GM18507 (cell line): Measurements from ENCODE around the gene MRPL21.

ENCODE experiments used
- DNase-seq: peaks from one replicate; pipeline ENCODE4 v3.0.0; 2011; ENCODE audit warnings: low read depth; ENCODE audit not compliant: insufficient read length; ENCODE audit errors: extremely low spot score
- FAIRE-seq: peaks from 2 replicates; lab custom pipeline; 2011; peaks lifted over from hg19 to GRCh38; lab: Jason Lieb, UNC

Gene MRPL21

DNA sequence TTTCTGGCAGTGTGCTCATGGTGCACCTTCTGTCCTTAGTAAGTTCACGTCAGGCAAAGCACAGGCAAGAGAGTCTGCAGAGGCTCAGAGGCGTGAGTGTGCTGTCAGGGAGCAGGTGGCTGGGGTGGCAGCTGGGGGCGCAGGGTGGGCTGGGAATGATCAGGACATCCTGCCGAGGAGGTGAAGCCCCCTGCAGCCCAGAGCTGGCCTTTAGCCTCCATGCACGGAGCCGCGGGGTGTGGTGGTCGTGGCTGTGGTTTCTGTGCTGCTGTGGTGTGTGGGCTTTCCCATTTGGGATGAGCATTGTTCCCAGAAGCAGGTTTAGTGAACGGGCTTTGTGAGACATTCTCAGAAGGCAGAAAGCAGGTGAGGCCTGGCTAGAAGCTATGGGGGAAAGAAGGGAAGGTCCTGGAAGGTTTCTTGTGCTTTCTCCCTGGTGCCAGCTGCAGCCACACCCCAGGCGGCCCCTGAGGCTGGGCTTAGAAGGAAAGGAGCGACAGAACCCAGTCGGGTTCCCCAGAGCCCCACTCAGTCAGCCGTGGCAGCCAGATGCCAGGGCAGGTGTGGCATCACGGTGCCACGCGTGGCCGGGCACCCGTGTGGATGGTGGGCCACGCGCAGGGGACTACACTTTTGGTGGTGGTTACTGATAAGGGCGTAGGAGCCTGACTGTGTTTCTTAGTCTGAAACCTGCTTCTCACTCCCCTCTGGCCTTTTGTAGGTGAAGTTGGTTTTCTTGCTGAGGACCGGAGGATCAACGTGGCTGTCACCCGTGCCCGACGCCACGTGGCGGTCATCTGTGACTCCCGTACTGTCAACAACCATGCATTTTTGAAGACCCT is 32.1 kb upstream of the MRPL21 start:
- no peak for FAIRE-seq

GRCh38 chr11:68935066-68935465 is 31.4 kb upstream of the MRPL21 start:
- FAIRE-seq (no peak), DNase-seq (no peak)

More for the DNA sequence above, 32.1 kb upstream of the MRPL21 start:
- no peak for DNase-seq

GRCh38 chr11:68934666-68935065 is 31.0 kb upstream of the MRPL21 start:
- no peak for DNase-seq
- no peak for FAIRE-seq

DNA sequence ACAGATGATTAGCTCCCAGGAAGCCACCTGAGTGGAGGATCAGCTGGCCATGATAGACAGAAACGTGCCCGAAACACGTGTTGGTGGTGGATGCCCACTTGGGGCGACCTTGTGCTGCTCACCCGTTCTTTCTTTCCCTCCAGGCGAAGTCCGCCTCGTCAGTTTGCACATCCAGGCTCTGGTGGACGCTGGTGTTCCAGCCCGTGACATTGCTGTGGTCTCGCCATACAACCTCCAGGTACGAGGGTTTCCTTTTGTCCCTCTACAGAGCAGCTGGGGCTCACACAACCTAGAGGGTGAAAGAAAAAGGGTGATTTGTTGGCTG is 30.7 kb upstream of the MRPL21 start:
- no peak for FAIRE-seq
- DNase-seq = no peak

DNA sequence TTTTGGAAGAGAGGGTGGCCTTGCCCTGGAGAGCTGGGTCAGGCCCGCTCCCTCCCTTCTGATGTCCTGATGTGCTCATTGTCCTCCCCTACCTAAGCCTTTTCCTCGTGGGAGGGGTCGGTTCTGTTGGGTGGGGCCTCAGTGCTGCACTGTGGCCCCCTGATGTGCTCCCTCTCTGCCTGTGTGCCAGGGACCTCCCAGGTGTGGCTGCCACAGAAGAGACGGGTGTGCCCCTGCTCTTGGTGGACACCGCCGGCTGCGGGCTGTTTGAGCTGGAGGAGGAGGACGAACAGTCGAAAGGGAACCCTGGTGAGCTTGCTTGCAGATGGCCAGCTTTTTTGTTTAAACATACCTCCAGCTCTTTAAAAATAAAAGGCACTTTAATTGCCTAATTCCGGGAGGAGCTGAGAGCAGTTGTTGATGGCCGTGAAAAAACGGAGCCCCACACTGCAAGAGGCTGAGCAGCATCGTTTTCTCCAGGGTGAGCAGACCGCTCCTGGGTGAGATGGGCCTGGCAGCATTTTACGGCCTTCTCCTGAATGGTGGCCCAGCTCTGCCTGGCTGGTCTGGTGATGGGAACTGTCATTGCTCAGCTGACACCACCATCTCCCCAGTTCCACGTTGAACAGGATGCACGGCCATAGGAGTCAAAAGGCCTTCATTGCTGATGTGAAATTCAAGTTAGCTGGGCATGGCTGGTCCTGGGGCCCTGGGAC is 30.1 kb upstream of the MRPL21 start:
- no peak for DNase-seq
- no peak for FAIRE-seq

GRCh38 chr11:68932933-68933577 is 29.4 kb upstream of the MRPL21 start:
- DNase-seq = no peak
- no peak for FAIRE-seq

GRCh38 chr11:68932358-68932757 is 28.7 kb upstream of the MRPL21 start:
- DNase-seq = no peak
- no peak for FAIRE-seq

- DNase-seq (no peak), FAIRE-seq (no peak)
Observed at GRCh38 chr11:68931911-68932310, 28.3 kb upstream of the MRPL21 start.

DNA sequence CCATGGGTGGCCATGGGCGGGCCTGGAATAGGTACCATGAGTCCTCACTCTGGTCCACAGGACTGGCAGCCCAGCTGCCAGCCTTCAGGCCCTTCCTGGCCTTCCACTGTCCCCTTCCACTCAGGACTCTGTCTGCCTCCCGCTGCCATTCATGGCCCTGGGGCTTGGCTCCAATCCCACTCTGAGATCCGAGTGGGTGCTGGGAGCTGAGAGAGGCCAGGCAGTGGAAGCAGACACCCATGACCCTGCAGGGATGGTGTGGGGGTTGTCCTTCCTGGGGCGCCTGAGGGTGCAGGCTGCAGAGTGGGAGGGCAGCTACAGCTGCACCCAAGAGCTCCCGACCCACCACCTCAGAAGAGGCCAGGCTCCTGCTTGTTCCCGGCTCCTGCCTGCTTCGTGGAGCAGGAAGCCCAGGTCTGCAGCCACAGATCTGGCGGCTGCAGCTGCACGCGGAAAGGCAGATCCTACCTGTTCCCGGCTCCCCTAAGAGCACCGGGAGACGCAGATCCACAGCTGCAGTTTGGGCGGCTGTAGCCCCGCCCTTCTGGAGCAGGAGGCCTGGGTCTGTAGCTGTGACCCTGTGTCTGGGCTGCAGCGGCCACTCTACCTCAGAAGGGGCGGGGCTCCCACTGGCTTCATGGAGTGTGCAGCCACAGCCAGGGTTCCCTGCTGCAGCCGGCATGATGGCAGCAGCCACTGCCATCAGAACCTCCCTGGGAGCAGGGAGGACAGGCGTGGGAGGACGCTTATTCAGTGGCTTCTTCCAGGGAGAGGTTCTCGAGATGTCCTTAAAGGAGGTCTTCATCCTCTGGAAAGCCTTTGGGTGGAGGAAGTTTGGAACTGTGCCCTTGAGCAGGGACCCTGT is 27.6 kb upstream of the MRPL21 start:
- DNase-seq (no peak), FAIRE-seq (no peak)

- FAIRE-seq (no peak), DNase-seq (no peak)
Observed at GRCh38 chr11:68929706-68930570, 26.3 kb upstream of the MRPL21 start.

DNA sequence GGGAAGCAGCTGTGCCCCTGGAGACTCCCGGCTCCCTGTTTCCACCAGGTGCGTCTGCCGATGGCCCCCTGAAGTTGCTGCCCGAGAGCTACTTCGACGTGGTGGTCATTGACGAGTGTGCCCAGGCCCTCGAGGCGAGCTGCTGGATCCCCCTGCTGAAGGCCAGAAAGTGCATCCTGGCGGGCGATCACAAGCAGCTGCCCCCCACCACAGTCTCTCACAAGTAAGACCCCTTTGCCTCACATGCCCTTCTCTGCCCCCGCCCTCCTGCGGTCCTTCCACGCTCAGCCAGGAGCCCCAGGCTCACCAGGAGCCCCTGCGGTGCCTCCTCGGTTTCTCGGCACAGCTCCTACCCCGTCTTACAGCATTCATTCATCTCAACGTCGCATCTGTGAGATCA is 25.5 kb upstream of the MRPL21 start:
- no peak for DNase-seq
- FAIRE-seq = no peak

DNA sequence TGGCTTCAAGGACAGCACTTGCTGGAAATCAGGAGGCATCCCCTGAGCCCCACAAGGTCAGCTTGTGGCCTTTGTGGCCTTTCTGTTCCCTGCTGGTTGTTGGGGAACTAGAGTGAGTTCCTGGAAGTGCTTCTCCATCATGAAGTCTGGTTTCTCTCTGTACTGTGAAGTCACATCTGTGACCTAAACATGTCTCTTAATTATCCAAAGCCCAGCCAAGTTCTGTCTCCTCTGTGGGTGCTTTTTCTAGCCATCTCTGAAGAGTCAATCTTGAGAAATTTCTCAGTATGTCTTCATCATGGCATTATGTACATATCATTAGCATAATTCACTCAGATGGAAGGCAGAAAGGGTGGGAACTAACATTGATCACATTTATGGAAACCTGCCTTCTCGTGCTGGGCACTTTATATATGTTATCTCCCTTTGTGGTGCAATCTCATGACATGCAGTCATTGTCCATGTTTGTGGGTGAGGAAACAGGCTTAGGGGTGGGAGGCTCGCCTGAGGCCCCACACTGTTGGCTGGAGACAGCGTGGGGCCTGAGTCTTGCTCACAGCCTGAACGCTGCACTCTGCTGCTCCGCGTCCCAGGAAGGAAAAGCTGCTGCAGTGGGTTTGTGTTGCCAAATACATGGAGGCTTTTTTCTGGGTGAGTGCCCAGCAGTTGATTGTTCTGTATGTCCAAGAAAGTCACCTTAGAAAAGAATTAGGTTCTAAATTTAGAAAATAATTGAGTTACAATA is 24.7 kb upstream of the MRPL21 start:
- DNase-seq = no peak
- no peak for FAIRE-seq

DNA sequence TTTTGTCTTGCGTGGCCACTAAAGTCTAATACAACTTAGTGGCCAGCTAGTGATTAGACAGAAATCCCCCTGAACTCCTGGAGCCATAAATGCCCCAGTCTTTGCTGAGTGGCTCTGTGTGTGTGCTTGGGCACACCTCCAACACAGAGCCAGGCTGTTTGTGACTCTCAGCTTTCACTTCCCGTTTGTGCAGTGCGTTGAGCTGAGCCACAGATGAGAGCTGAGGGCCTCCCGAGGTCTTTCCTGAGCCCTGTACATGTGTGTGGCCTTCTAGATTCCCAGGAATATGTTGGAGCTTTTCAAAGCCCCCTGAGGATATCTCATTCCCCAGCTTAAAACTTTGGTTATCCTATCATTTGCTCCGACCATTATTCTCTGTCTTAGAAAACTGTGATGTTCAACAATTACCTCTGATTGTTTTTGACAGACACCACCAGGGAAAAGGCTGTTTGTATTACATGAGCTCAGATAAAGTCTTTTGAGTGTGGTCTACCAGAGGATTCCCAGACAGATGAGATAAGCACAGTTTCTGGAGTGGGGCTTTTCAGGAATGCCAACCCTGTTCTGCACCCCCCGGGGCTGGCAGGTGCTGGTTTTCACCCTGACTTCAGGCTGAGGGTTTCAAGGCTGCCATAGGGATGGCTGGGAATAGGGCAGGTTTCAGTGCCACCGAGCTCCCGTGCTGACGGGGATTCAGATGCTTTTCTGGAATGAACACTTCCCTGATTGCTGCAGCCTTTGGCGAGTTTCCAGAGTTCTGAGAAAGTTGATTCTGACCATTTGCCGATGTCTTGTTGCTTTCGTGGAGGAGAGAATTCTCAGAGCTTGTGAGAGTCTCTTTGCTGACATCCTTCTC is 23.9 kb upstream of the MRPL21 start:
- FAIRE-seq (peak; percentile 53), DNase-seq (no peak)

DNA sequence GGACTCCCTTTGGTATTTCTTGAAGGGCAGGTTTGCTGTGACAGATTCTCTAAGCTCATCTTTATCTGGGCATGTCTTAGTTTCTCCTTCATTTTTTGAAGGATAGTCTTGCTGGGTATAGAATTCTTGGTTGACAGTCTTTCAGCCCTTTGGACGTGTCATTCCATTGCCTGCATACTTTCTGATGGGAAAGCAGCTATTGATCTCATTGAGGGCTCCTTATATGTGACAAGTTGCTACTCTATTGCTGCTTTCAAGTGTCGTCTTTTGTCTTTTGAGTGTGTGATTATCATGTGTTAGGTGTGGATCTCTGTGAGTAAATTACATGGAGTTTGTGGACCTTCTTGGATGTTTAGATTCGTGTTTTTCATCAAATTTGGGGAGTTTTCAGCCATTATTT is 22.0 kb upstream of the MRPL21 start:
- FAIRE-seq = no peak
- no peak for DNase-seq

GRCh38 chr11:68924073-68924925 is 20.7 kb upstream of the MRPL21 start:
- FAIRE-seq = no peak
- DNase-seq = no peak

DNA sequence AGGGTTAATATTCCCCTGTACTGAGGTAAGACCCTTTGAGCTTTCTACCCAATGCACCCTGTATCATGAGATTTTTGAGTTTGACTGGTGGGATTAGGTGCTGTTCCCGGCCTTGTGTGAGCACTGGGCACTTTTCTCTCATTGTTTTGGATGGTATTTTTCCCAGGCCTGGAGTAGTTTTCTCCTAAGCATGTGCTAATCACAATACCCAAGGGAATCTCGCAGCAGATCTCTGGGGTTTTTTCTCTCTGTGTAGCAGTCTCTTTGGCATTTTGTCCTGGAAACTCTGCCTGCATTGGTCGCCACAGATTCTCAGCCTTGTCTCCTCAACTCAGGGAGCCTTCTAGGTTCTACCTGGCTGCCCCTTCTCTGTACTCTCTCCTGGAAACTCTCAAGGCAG is 20.0 kb upstream of the MRPL21 start:
- FAIRE-seq = no peak
- DNase-seq = no peak

GRCh38 chr11:68916439-68916838 is 12.8 kb upstream of the MRPL21 start:
- DNase-seq (no peak), FAIRE-seq (no peak)
